Sigmoid colon (tissue), 4 donors: ENCODE measurements around the gene CDON.
A peak's percentile ranks its signal among the peaks of the same experiment; 100 is the strongest.

ENCODE experiments used
- CTCF ChIP-seq, 4 experiments: fragments of 450-650 bp in 3 of 4; fragments of 200-600 bp in 1 of 4; IDR thresholded peaks; one replicate each; pipeline ENCODE4 v1.5.1; 2016 to 2019; ENCODE audit warnings: antibody characterized with exemption in 4 of 4, mild to moderate bottlenecking in 3 of 4, moderate library complexity in 2 of 4
- EP300 ChIP-seq, 4 donors: sonication (generic); formaldehyde crosslinking; IDR thresholded peaks; one replicate each; pipeline ENCODE4 v1.6.1; 2017; ENCODE audit warnings: antibody characterized with exemption in 4 of 4
- POLR2A ChIP-seq, 2 donors: fragments of 450-650 bp; IDR thresholded peaks; one replicate each; pipeline ENCODE4 v1.6.1; 2016; ENCODE audit warnings: antibody characterized with exemption in 2 of 2, mild to moderate bottlenecking in 2 of 2, moderate library complexity in 2 of 2
- POLR2AphosphoS5 ChIP-seq, 4 donors: sonication (generic); formaldehyde crosslinking; IDR thresholded peaks; one replicate each; pipeline ENCODE4 v1.6.1; 2017; ENCODE audit warnings: antibody characterized with exemption in 4 of 4

GRCh38 chr11:125923012-125923579, 139.6 kb downstream of the CDON start:
- no peak for TF ChIP-seq POLR2A (IDR thresholded peaks at IDR 0.05)
- TF ChIP-seq CTCF (IDR thresholded peaks at IDR 0.05), result peak; percentile 70 to 82 (median 76)
- TF ChIP-seq POLR2AphosphoS5 (IDR thresholded peaks at IDR 0.05), result peak in 1 of 4 donors; percentile 35
- TF ChIP-seq EP300 (IDR thresholded peaks at IDR 0.05), result no peak
